ENCODE data around the gene CHPT1.
"Not testable (repeated sequence)": the region's sequence is repeated elsewhere in the genome, so short reads cannot be mapped to it uniquely, and the experiment has no call there.

CHPT1 gene

GRCh38 chr12:101671157-101671791 lies 26.2 kb upstream of the CHPT1 start:
- Mint-ChIP-seq H3K4me3 (peak overlapping the region; percentile 51), H3K27me3 (no peaks in the 10 kb centered on the region), H3K36me3 (no peaks in the 10 kb centered on the region), H3K9me3 (ENCODE audit: low read depth) (no peaks in the 10 kb centered on the region), H3K27ac (peak overlapping the region; percentile 46), H3K4me1 (ENCODE audit: low read depth) (peaks cover 19% of the 10 kb centered on the region)

DNA sequence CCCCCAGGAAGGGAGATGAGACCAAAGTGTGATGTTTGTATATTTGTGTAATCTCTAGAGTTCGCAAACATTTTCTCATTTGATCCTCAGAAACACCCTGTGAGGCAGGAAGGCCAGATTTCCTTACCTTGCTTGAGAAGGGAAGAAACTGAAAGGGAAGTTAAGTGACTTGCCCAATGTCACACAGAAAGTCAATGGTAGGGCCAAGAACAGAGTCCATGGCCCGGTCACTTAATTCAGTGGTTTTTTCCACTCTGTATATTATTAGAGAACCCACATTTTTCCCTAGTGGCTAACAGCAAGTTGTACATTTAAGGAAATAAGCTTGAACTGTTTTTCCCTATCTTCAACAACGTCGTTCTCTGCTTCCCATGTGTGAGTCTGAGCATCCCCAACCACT lies 25.6 kb upstream of the CHPT1 start:
- Mint-ChIP-seq H3K27me3 (no peaks in the 10 kb centered on the region), H3K36me3 (no peaks in the 10 kb centered on the region), H3K27ac (peak overlapping the region; percentile 46), H3K4me1 (ENCODE audit: low read depth) (peaks cover 19% of the 10 kb centered on the region), H3K9me3 (ENCODE audit: low read depth) (no peaks in the 10 kb centered on the region), H3K4me3 (peak overlapping the region; percentile 51)

DNA sequence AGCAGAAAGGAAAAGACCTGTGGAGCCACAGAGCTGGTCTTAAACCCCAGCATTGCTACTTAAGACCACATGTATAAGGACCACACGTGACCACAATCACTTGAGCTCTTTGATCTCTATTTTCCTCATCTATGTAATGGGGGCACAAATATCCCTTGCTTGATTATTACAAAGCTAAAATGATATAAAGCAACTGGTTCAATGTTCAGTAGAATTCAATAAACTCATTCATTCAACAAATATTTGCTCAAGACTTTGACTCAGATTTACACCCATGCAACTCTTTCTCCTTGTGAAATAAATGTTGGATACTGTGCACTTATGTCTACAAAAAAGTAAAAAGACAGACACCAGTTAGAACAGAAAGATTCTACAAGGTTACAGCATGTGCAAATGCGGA lies 21.9 kb upstream of the CHPT1 start:
- H3K36me3 Mint-ChIP-seq: no peaks in the 10 kb centered on the region
- H3K27me3 Mint-ChIP-seq: no peaks in the 10 kb centered on the region
- no peaks in the 10 kb centered on the region for H3K9me3 Mint-ChIP-seq (ENCODE audit: low read depth)
- H3K27ac Mint-ChIP-seq: no peak overlapping the region
- H3K4me1 Mint-ChIP-seq (ENCODE audit: low read depth): peaks cover 11% of the 10 kb centered on the region
- H3K4me3 Mint-ChIP-seq: no peak overlapping the region

- H3K36me3 Mint-ChIP-seq; H3K4me3 Mint-ChIP-seq; H3K27ac Mint-ChIP-seq; H3K27me3 Mint-ChIP-seq; H3K9me3 Mint-ChIP-seq (ENCODE audit: low read depth); H3K4me1 Mint-ChIP-seq (ENCODE audit: low read depth): not testable (repeated sequence)
These were observed 20.9 kb upstream of the CHPT1 start for GRCh38 chr12:101676497-101676896.

DNA sequence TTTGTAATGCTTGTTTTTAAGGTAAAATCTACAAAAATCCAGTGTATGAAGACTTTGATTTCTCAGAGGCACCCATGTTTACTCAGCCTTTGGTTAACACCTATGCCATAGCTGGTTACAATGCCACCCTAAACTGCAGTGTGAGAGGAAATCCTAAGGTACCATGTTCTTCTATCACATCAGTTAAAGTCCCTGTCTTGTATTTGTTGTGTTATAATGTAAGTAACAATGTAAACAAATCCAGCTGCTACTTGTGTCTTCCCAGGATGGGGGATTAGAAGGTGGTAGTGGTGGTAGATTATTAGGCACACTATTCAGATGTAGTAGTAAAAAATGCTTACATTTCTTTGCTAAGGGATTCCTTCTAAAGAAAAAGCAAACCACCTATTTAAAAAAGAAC lies 19.4 kb upstream of the CHPT1 start:
- Mint-ChIP-seq H3K36me3 (no peaks in the 10 kb centered on the region), H3K9me3 (ENCODE audit: low read depth) (no peaks in the 10 kb centered on the region), H3K27me3 (no peaks in the 10 kb centered on the region), H3K4me1 (ENCODE audit: low read depth) (no peaks in the 10 kb centered on the region), H3K4me3 (no peak overlapping the region), H3K27ac (no peak overlapping the region)

- Mint-ChIP-seq H3K36me3 (peaks cover 2% of the 10 kb centered on the region), H3K27me3 (peaks cover 3% of the 10 kb centered on the region), H3K4me1 (ENCODE audit: low read depth) (no peaks in the 10 kb centered on the region), H3K9me3 (ENCODE audit: low read depth) (no peaks in the 10 kb centered on the region), H3K27ac (no peak overlapping the region), H3K4me3 (no peak overlapping the region)
These were observed 17.2 kb upstream of the CHPT1 start for GRCh38 chr12:101680240-101680639.

DNA sequence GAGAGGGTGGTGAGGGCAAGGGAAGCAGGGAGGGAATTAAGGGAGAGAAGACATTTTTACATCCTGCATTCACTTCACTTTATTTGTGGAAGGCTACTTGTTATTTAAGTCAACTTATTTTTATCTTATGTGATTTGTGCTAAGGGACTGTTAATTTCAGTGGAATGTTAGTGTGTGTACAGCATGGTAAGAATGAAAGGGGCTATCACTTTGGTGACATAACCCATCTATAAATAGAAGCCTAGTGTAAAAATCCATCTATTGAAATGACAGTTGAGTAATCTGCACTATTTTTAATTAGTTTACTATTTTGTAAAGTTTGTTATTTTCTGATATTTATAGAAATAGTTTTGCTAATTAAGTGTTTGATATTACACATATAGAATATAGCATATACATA lies 16.8 kb upstream of the CHPT1 start:
- no peak overlapping the region for H3K4me3 Mint-ChIP-seq
- H3K36me3 Mint-ChIP-seq: peaks cover 2% of the 10 kb centered on the region
- H3K27me3 Mint-ChIP-seq: peaks cover 4% of the 10 kb centered on the region
- no peaks in the 10 kb centered on the region for H3K4me1 Mint-ChIP-seq (ENCODE audit: low read depth)
- no peaks in the 10 kb centered on the region for H3K9me3 Mint-ChIP-seq (ENCODE audit: low read depth)
- no peak overlapping the region for H3K27ac Mint-ChIP-seq

DNA sequence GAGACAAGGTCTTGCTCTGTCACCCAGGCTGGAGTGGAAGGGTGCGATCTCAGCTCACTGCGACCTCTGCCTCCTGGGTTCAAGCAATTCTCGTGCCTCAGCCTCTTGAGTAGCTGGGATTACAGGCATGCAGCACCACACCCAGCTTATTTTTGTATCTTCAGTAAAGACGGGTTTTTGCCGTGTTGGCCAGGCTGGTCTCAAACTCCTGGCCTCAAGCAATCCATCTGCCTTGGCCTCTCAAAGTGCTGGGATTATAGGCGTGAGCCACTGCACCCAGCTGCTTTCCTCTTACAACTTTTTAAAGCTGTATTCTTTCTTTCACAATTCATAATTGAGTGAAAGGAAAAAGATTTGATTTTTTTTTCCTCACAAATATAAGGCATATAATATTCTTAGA lies 15.8 kb upstream of the CHPT1 start:
- H3K27ac Mint-ChIP-seq; H3K9me3 Mint-ChIP-seq (ENCODE audit: low read depth); H3K4me3 Mint-ChIP-seq; H3K36me3 Mint-ChIP-seq; H3K4me1 Mint-ChIP-seq (ENCODE audit: low read depth); H3K27me3 Mint-ChIP-seq: not testable (repeated sequence)

DNA sequence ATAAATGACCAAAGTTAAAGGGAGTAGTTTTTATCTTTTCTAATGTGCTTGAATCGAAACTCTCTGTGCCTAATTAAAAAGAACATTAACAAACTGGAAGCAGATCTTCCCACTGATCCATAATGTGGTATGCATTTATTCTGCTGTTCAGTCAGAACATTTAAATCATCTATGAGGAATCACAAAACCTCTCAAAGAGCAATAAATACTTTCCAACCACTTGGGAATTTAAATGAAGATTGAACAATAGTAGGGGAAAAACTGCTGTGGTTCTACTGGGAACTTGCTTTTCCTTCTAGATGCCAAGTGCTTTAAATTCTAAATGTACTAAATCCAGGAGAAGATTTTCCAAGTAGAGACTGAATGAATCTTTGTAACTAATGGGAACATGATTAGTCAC lies 12.3 kb upstream of the CHPT1 start:
- no peaks in the 10 kb centered on the region for H3K9me3 Mint-ChIP-seq (ENCODE audit: low read depth)
- no peaks in the 10 kb centered on the region for H3K4me1 Mint-ChIP-seq (ENCODE audit: low read depth)
- peaks cover 5% of the 10 kb centered on the region for H3K27me3 Mint-ChIP-seq
- no peak overlapping the region for H3K4me3 Mint-ChIP-seq
- no peak overlapping the region for H3K27ac Mint-ChIP-seq
- H3K36me3 Mint-ChIP-seq: peaks cover 2% of the 10 kb centered on the region

GRCh38 chr12:101686176-101686575 lies 11.3 kb upstream of the CHPT1 start:
- Mint-ChIP-seq H3K9me3 (ENCODE audit: low read depth) (no peaks in the 10 kb centered on the region), H3K4me3 (no peak overlapping the region), H3K4me1 (ENCODE audit: low read depth) (no peaks in the 10 kb centered on the region), H3K27me3 (peaks cover 5% of the 10 kb centered on the region), H3K36me3 (peaks cover 2% of the 10 kb centered on the region), H3K27ac (no peak overlapping the region)

DNA sequence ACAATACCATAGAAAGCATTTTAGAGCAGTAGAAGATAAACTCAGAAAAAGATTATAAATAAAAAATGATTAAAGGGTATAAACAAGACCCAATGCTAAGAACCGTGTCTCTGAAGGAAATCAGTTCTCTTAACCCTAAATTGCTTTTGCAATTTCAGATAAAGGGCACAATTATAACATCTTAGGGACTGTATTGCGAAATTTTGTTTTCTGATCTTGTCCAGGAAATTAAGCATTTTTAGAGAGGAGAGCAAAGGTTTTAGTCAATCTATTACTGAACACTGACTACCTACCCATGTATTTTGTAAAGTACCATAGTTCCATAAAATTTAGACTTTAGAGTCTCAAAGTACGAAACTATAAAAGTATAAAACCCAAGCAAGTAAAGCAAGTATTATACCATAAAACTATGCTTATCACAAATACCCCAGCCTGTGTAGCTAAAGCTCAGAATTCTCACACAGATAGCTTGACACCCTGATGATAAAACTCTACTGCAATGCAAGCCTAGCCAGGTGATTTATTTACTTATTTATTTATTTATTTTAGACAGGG lies 6.8 kb upstream of the CHPT1 start:
- Mint-ChIP-seq H3K27me3 (peaks cover 1% of the 10 kb centered on the region), H3K36me3 (no peaks in the 10 kb centered on the region), H3K4me1 (ENCODE audit: low read depth) (peaks cover 4% of the 10 kb centered on the region), H3K4me3 (no peak overlapping the region), H3K27ac (no peak overlapping the region), H3K9me3 (ENCODE audit: low read depth) (no peaks in the 10 kb centered on the region)

DNA sequence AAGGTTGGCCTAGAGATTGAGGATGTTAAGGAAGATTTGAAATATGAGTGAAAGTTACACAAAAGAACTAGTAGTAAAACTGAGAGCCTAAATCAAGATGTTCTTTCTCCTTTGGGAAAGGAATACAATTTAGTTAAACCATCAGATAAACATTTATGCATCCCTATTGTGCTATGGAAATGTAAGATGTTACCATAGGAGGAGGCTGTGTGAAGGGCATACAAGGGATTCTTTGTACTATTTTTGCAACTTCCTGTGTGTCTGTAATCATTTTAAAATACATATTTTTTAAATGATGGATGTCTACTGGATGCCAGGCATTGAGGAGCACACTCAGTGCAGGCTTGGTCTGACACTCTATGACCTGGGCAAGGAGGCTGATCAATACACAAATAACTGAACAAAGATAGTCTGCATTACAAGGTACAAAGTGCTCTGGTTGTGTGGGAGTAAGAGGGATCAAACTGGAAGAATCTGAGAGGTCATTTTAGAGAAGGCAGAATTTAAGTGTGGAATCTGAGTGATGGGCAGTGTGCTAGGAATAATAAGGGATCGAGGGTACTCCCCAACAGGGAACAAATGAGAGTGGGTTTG lies 5.8 kb upstream of the CHPT1 start:
- peaks cover 1% of the 10 kb centered on the region for H3K27me3 Mint-ChIP-seq
- no peaks in the 10 kb centered on the region for H3K9me3 Mint-ChIP-seq (ENCODE audit: low read depth)
- H3K27ac Mint-ChIP-seq: no peak overlapping the region
- H3K4me3 Mint-ChIP-seq: no peak overlapping the region
- H3K4me1 Mint-ChIP-seq (ENCODE audit: low read depth): peaks cover 12% of the 10 kb centered on the region
- H3K36me3 Mint-ChIP-seq: no peaks in the 10 kb centered on the region

- Mint-ChIP-seq H3K4me1 (ENCODE audit: low read depth) (peaks cover 24% of the 10 kb centered on the region), H3K36me3 (no peaks in the 10 kb centered on the region), H3K4me3 (no peak overlapping the region), H3K9me3 (ENCODE audit: low read depth) (no peaks in the 10 kb centered on the region), H3K27me3 (peaks cover under 1% of the 10 kb centered on the region), H3K27ac (no peak overlapping the region)
These were observed 3.1 kb upstream of the CHPT1 start for GRCh38 chr12:101694297-101694848.

- Mint-ChIP-seq H3K36me3 (no peaks in the 10 kb centered on the region), H3K9me3 (ENCODE audit: low read depth) (no peaks in the 10 kb centered on the region), H3K27me3 (no peaks in the 10 kb centered on the region), H3K27ac (no peak overlapping the region), H3K4me1 (ENCODE audit: low read depth) (peaks cover 28% of the 10 kb centered on the region), H3K4me3 (no peak overlapping the region)
These were observed 2.5 kb upstream of the CHPT1 start for GRCh38 chr12:101694986-101695385.

DNA sequence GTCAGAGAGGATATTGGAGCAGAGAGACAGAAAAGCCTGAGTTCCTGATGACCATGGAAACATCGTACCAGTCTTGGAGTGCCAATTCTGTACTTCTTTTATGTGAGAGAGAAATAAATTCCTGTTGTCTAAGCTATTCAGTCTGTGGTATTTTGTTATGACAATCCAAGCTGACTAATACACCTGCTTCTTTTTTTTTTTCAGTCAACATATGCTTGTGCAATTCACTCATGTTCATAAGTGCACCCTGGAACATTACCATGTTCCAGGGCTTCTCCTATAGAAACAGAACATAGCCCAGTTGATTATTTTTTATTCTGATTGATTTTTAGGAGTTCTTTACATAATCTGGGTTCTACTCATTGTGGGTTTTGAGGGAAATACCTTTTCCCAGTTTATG lies 1.7 kb upstream of the CHPT1 start:
- Mint-ChIP-seq H3K27ac (no peak overlapping the region), H3K4me3 (peak overlapping the region; percentile 3), H3K36me3 (no peaks in the 10 kb centered on the region), H3K9me3 (ENCODE audit: low read depth) (no peaks in the 10 kb centered on the region), H3K27me3 (no peaks in the 10 kb centered on the region), H3K4me1 (ENCODE audit: low read depth) (peaks cover 35% of the 10 kb centered on the region)
